COLO829 (cell line): ENCODE results near the gene CHIA.
"Not testable (repeated sequence)": the region's sequence is repeated elsewhere in the genome, so short reads cannot be mapped to it uniquely, and the experiment has no call there.

Experiments
- DNase-seq: peaks from one replicate; pipeline ENCODE4 v3.0.0; 2012; ENCODE audit warnings: low spot score

CHIA gene

GRCh38 chr1:111285879-111286278 lies 4.8 kb upstream of the CHIA start:
- DNase-seq, result no peak

GRCh38 chr1:111286912-111287311 lies 3.7 kb upstream of the CHIA start:
- DNase-seq, result no peak

- no peak for DNase-seq
Measured at GRCh38 chr1:111289371-111289770, 1.3 kb upstream of the CHIA start.

GRCh38 chr1:111290104-111290503 lies 547 bp upstream of the CHIA start:
- DNase-seq, result no peak

GRCh38 chr1:111294390-111294789 lies 3.7 kb downstream of the CHIA start:
- no peak for DNase-seq

GRCh38 chr1:111302374-111302773 lies 11.7 kb downstream of the CHIA start:
- no peak for DNase-seq

GRCh38 chr1:111309690-111310089 lies 19.0 kb downstream of the CHIA start:
- no peak for DNase-seq

GRCh38 chr1:111318523-111318922 lies 27.9 kb downstream of the CHIA start:
- DNase-seq, result no peak

GRCh38 chr1:111320066-111320879 lies 29.6 kb downstream of the CHIA start:
- DNase-seq, result no peak

GRCh38 chr1:111323231-111323630 lies 32.6 kb downstream of the CHIA start:
- DNase-seq, result no peak

- DNase-seq, result no peak
Measured at GRCh38 chr1:111332190-111332589, 41.5 kb downstream of the CHIA start.

GRCh38 chr1:111334169-111334568 lies 43.5 kb downstream of the CHIA start:
- DNase-seq, result peak; percentile 35

GRCh38 chr1:111335214-111335877 lies 44.7 kb downstream of the CHIA start:
- not testable (repeated sequence) for DNase-seq

GRCh38 chr1:111338849-111339248 lies 48.2 kb downstream of the CHIA start:
- not testable (repeated sequence) for DNase-seq

GRCh38 chr1:111346089-111346885 lies 55.6 kb downstream of the CHIA start:
- peak; percentile 66 for DNase-seq

- DNase-seq, result no peak
Measured at GRCh38 chr1:111347026-111347425, 56.4 kb downstream of the CHIA start.

GRCh38 chr1:111351700-111352099 lies 61.0 kb downstream of the CHIA start:
- DNase-seq, result no peak

- no peak for DNase-seq
Measured at GRCh38 chr1:111354584-111354983, 63.9 kb downstream of the CHIA start.

GRCh38 chr1:111358964-111359363 lies 68.3 kb downstream of the CHIA start:
- no peak for DNase-seq

GRCh38 chr1:111359376-111359775 lies 68.7 kb downstream of the CHIA start:
- DNase-seq, result no peak

- DNase-seq, result not testable (repeated sequence)
Measured at GRCh38 chr1:111360257-111360656, 69.6 kb downstream of the CHIA start.

GRCh38 chr1:111361761-111362160 lies 71.1 kb downstream of the CHIA start:
- DNase-seq, result no peak

- no peak for DNase-seq
Measured at GRCh38 chr1:111364690-111365089, 74.0 kb downstream of the CHIA start.
